ENCODE data around the gene ZNF607. TPM values are rescaled to one million over a fixed set of nuclear protein-coding genes. Genes with fewer than 3 reads are reported as not detected.
"Not testable (repeated sequence)": the region's sequence is repeated elsewhere in the genome, so short reads cannot be mapped to it uniquely, and the experiment has no call there.

Gene ZNF607
- 14.5 and 15.4 TPM in 2 replicates for total RNA-seq (2022)
- percentile 74 among the genes with signal in this experiment for Bru-seq, nascent RNA
- percentile 93 among the genes with signal in this experiment for BruChase-seq, experiment 1, labeled RNA remaining after a 2-hour chase
- percentile 81 among the genes with signal in this experiment for BruChase-seq, experiment 2, labeled RNA remaining after a 6-hour chase
- long read RNA-seq, full-length matches to known transcripts = 1 of 15 reads
- long read RNA-seq, partial matches to known transcripts = 0 of 15 reads
- long read RNA-seq, other reads (novel, unspliced or antisense) = 14 of 15 reads

- TSS peak; percentile 55 for BruUV-seq (replicated peaks)
- 0 out of 2 replicates have a peak, but pooled peaks cover 3% of the 10 kb centered on the region for H3K4me1 ChIP-seq
- intact Hi-C loops (cut with micrococcal nuclease; ENCODE audit: unreplicated experiment) = loop anchor here (1.0 to 2.0 kb wide), 3 partner anchors 60 to 125 kb away; partner anchors contain the start of genes ZFP30, ZNF540, ZNF571 and ZNF573
- no peaks in the 10 kb centered on the region for H3K36me3 ChIP-seq (ENCODE audit: control insufficient read depth, insufficient read depth, low read length)
- Mint-ChIP-seq H3K9me3 (ENCODE audit: unreplicated experiment) (no peaks in the 10 kb centered on the region), H3K36me3 (ENCODE audit: insufficient read depth, unreplicated experiment) (peaks cover 35% of the 10 kb centered on the region), H3K4me1 (ENCODE audit: low read depth, unreplicated experiment) (peaks cover 12% of the 10 kb centered on the region), H3K27ac (ENCODE audit: unreplicated experiment) (peak within 1 kb of the TSS; percentile 91), H3K4me3 (ENCODE audit: unreplicated experiment) (peak within 1 kb of the TSS; percentile 96), H3K27me3 (ENCODE audit: insufficient read depth, unreplicated experiment) (no peaks in the 10 kb centered on the region)
- ChIA-PET CTCF (interaction anchor here (0.5 to 1.4 kb wide), 5 partner anchors 16 to 183 kb away, joined by 3 to 5 read pairs (median 4); partner anchors contain the start of genes ZNF540, ZNF571 and ZNF573), POLR2A (interaction anchor here (0.6 to 1.8 kb wide), 4 partner anchors 14 to 125 kb away, joined by 3 to 6 read pairs (median 5); partner anchors contain the start of genes ZNF540, ZNF571 and ZNF573)
- TF ChIP-seq CTCF (IDR thresholded peaks at IDR 0.05; ENCODE audit: insufficient read depth in 1 of 2, low read depth in 1 of 2, low read length in 1 of 2, severe bottlenecking in 1 of 2, unreplicated experiment in 1 of 2) = peak; percentile 80 to 84
- H3K9me3 ChIP-seq = no peaks in the 10 kb centered on the region
- DNase-seq = peak; percentile 96 to 97
- no peaks in the 10 kb centered on the region for H3K27me3 ChIP-seq (replicated peaks; ENCODE audit: control insufficient read depth, insufficient read depth, low read length)
- peak within 1 kb of the TSS; percentile 60 for H3K4me3 ChIP-seq (ENCODE audit: low read depth, low read length)
These were observed at the start of gene ZNF607 for GRCh38 chr19:37719111-37719926. ZNF607 (minus strand) TSS chr19:37719761; CDS start chr19:37711618, 8,143 bp downstream.

GRCh38 chr19:37763488-37763887, 43.9 kb upstream of the ZNF607 start:
- H3K4me3 ChIP-seq (ENCODE audit: low read depth, low read length) = no peak overlapping the region
- DNase-seq = no peak
- H3K27me3 ChIP-seq (replicated peaks; ENCODE audit: control insufficient read depth, insufficient read depth, low read length) = no peaks in the 10 kb centered on the region
- no peaks in the 10 kb centered on the region; the same call in 1 of the 2 replicates for H3K9me3 ChIP-seq
- intact Hi-C loops (cut with micrococcal nuclease; ENCODE audit: unreplicated experiment) = no loop called here
- H3K4me3 Mint-ChIP-seq (ENCODE audit: unreplicated experiment) = no peak overlapping the region
- H3K36me3 Mint-ChIP-seq (ENCODE audit: insufficient read depth, unreplicated experiment) = no peaks in the 10 kb centered on the region
- H3K9me3 Mint-ChIP-seq (ENCODE audit: unreplicated experiment) = no peaks in the 10 kb centered on the region
- H3K4me1 ChIP-seq = no peaks in the 10 kb centered on the region
- TF ChIP-seq CTCF (IDR thresholded peaks at IDR 0.05; ENCODE audit: insufficient read depth in 1 of 2, low read depth in 1 of 2, low read length in 1 of 2, severe bottlenecking in 1 of 2, unreplicated experiment in 1 of 2) = no peak
- BruUV-seq (replicated peaks) = no TSS peak
- no peaks in the 10 kb centered on the region for H3K4me1 Mint-ChIP-seq (ENCODE audit: low read depth, unreplicated experiment)
- ChIA-PET CTCF (no interaction called here), POLR2A (no interaction called here)
- H3K27me3 Mint-ChIP-seq (ENCODE audit: insufficient read depth, unreplicated experiment) = no peaks in the 10 kb centered on the region
- H3K27ac Mint-ChIP-seq (ENCODE audit: unreplicated experiment) = no peak overlapping the region
- peaks cover 3% of the 10 kb centered on the region for H3K36me3 ChIP-seq (ENCODE audit: control insufficient read depth, insufficient read depth, low read length)

GRCh38 chr19:37757683-37758082, 38.1 kb upstream of the ZNF607 start:
- BruUV-seq (replicated peaks); H3K27me3 ChIP-seq (replicated peaks; ENCODE audit: control insufficient read depth, insufficient read depth, low read length): not testable (repeated sequence)

More at GRCh38 chr19:37757683-37758082, 38.1 kb upstream of the ZNF607 start:
- H3K27me3 Mint-ChIP-seq (ENCODE audit: insufficient read depth, unreplicated experiment); H3K9me3 ChIP-seq; H3K4me3 ChIP-seq (ENCODE audit: low read depth, low read length); intact Hi-C loops (cut with micrococcal nuclease; ENCODE audit: unreplicated experiment); H3K36me3 ChIP-seq (ENCODE audit: control insufficient read depth, insufficient read depth, low read length); CTCF ChIA-PET; POLR2A ChIA-PET; H3K4me1 Mint-ChIP-seq (ENCODE audit: low read depth, unreplicated experiment); H3K27ac Mint-ChIP-seq (ENCODE audit: unreplicated experiment); DNase-seq; H3K4me3 Mint-ChIP-seq (ENCODE audit: unreplicated experiment); H3K4me1 ChIP-seq; H3K9me3 Mint-ChIP-seq (ENCODE audit: unreplicated experiment): not testable (repeated sequence)
- peaks cover 11% of the 10 kb centered on the region for H3K36me3 Mint-ChIP-seq (ENCODE audit: insufficient read depth, unreplicated experiment)
